Retina (tissue), 1 donor: ENCODE results near the gene LRMDA.
"Not testable (repeated sequence)": the region's sequence is repeated elsewhere in the genome, so short reads cannot be mapped to it uniquely, and the experiment has no call there.

Experiments used
- DNase-seq: peaks from one replicate; pipeline ENCODE4 v3.0.0-alpha.2; 2016

Gene LRMDA

DNA sequence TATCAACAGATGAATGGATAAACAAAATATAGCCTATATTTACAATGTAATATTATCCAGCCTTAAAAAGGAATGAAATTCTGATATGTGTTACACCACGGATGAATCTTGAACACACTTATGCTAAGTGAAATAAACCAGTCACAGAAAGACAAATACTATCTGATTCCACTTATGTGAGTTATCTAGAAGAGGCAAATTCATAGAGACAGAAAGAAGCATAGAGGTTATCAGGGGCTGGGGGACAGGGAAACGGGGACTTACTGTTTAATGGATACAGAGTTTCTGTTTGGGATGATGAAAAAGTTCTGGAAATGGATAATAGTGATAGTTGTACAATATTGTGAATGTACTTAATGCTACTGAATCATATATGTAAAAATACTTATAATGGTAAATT lies 329.9 kb downstream of the LRMDA start:
- DNase-seq: no peak

DNA sequence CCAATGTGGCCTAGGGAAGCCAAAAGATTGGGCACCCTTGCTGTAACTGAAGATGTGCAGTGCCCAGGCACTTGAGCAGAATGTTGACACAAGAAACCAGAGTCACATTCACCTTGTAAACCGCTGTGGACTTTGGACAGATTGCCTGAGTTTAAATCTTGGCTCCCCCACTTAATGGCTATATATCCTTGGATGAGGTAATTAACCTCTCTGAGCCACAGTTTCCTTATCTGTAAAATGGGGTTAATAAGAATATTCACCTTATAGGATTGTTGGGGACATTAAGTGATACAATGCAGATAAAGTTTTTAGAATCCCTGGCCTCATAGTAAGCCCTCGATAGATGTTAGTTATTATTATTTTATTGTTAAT lies 331.0 kb downstream of the LRMDA start:
- DNase-seq: no peak

DNA sequence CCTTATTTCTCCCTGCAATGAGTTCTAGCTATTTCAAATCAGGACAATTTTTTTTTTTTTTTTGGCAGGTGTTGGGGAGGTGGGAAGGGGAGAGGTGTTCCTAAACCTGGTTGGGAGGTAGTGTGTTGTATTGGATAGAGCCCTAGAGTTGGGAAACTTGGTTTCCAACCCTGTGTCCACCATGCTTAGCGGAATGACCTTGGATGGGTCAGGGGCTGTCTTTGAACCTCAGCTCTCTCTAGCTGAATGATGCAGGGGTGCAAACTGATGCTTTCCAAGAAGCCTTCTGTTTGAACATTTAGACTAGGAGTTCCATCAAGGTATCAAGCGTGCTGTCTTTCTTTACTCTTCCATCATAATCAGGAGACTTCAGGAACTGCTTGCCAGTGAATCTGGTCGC lies 332.2 kb downstream of the LRMDA start:
- DNase-seq: no peak

DNA sequence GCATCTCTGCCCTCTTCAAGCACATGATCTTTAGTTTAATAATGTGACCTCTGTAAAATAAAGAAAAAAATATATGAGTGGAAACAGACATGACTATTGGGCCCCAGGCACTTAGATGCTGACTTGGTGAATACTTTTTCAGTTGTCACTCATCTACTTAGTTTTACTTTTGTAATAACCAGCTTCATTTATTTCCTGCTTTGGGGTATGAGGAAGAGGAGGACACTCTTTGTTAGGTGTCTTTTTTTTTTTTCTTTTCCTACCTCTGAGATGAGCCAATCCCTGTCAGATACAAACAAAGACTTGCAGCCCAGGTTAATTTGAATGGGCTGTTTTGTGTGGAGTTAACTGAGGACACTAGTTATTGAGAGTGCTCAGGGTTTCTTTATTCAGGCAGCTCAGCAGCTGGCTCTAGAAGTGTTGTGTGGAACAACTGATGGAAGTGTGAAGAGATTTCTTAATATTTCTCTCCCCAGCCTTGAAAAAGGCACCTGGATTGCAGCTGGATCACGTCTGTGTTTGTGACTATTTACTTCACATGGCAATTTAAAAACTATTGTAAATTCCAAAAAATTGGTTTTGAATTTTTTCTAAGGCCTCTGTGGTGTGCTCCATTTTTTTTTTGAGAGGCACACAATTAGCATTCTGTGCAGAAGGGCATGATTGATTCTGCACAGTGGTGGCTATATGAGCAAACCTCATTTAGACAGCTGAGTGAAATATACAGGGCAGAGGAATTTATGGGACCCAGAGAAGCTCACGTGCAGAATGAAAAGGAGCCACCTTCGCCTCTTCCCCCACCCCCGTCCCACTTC lies 333.8 kb downstream of the LRMDA start:
- no peak for DNase-seq

DNA sequence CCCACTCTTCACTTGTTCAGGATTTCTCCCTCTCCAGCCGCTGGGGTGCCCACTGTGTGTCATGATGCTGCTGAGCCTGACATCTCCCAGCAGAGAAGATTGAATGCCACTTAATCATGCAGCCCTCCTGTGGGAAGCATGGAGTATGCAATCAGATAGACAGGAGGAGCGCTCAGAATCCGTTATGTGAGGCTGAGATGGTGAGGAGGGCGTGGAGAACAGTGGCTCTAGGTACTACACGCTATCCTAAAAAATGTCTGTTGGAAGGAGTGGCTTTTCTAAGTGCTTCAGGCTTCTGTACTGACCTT lies 334.3 kb downstream of the LRMDA start:
- DNase-seq: no peak

GRCh38 chr10:75766106-75766505 lies 334.7 kb downstream of the LRMDA start:
- no peak for DNase-seq

DNA sequence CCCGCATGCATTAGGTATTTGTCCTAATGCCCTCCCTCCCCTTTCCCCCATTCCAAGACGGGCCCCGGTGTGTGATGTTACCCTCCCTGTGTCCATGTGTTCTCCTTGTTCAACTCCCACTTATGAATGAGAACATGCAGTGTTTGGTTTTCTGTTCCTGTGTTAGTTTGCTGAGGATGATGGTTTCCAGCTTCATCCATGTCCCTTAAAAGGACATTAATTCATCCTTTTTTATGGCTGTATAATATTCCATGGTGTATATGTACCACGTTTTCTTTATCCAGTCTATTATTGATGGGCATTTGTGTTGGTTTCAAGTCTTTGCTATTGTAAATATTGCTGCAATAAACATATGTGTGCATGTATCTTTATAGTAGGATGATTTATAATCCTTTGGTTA lies 335.3 kb downstream of the LRMDA start:
- not testable (repeated sequence) for DNase-seq

GRCh38 chr10:75770626-75771081 lies 339.2 kb downstream of the LRMDA start:
- DNase-seq: peak; percentile 34

DNA sequence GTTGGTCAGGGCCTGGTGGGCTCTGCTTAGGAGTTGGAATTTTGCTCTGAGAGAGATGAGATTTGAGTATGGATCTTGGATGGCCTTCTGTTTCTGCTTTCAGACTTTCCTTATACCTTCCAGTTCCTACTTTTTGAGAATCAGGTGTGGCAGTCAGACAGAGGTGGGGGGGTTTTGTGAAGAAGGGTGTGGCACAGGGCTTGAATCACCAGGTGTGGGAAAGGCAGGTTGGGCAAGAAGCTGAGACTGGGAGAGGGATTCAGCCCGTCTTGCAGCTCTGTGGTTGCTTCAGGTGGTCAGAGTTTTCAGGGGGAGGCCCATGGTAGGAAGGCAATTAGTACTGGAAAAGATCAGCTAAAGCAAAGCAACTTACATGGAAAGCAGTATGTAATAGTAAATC lies 340.2 kb downstream of the LRMDA start:
- no peak for DNase-seq

DNA sequence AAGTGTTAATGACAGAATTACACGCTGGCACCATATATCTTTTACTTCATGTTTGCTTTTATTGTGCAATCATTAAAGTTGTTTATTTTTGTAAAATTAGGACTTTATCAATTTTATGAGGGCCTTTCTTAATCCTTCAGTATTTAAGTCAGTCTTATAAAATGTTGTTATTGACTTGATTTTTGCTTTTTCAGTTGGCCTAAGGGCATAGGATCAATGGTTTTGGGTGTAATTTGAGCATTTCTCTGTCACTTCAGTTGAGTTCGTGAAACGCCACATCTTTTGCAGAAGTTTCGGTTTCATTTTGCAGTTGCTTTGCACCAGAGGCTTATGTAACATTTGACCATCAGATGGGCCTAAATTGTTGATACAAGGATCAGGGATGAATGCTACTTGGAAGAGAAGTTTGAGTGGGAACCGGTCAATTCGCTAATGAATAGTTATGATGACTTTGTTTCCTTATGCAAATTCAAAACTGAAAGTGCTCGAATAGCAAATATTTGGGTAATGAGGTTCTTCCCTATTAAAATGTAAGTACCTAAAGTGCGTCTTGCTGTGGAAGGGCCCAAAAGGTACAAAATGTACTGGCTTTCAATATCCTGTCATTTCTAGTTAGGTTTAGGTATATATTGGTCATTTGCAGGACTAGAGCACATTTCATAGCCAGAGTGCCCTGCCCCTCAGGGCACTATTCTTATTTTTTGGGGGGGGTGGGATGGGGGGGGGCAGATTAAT lies 340.9 kb downstream of the LRMDA start:
- DNase-seq: no peak

DNA sequence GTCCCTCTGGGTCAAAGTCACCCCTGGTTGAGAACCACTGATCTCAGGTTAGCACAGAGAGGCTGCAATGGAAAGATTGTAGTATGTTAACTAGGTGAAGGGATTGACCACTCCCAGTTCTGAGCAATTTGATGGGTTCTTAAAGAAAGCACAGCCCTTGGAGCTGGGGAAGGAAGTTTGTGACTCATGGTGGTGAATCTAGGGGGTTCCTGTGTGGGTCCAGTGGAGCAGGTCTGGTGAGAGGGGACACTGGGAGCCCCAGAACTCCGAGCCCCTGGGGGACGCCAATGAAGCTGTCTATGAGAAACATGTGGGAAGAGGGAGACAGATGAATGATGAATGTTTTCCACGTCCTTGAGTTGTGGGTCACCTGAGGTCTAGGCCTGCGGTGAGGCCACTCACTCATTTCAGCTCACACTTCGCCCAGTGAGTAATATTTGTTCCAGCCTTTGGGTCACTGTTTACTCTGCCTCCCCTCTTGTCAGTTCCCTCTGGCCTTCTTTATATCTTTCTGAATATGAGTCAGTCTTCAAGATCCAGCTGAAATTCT lies 341.9 kb downstream of the LRMDA start:
- no peak for DNase-seq

- DNase-seq: no peak
Observed at GRCh38 chr10:75773813-75774782, 342.7 kb downstream of the LRMDA start.

GRCh38 chr10:75774783-75775490 lies 343.5 kb downstream of the LRMDA start:
- no peak for DNase-seq

GRCh38 chr10:75776738-75777504 lies 345.5 kb downstream of the LRMDA start:
- DNase-seq: no peak

DNA sequence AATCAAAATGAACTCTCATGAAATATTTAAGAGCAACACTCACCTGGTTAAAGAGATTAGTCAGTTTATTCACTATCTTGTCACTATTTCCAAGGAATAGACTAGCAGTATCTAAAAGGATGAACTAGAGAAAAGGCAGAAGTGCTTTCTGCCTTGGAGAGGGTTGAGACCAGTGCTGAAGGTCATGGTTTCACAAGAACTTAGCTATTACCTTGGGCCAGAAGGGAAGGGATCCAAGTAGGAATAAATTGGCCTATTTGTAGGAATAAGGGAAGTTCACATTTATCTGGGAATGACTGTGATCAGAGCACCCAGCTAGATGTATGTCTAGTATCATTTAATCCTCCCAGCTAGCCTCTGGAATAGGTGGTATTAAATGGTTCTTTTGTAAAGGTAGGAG lies 347.2 kb downstream of the LRMDA start:
- no peak for DNase-seq

GRCh38 chr10:75779276-75779675 lies 347.9 kb downstream of the LRMDA start:
- DNase-seq: no peak

DNA sequence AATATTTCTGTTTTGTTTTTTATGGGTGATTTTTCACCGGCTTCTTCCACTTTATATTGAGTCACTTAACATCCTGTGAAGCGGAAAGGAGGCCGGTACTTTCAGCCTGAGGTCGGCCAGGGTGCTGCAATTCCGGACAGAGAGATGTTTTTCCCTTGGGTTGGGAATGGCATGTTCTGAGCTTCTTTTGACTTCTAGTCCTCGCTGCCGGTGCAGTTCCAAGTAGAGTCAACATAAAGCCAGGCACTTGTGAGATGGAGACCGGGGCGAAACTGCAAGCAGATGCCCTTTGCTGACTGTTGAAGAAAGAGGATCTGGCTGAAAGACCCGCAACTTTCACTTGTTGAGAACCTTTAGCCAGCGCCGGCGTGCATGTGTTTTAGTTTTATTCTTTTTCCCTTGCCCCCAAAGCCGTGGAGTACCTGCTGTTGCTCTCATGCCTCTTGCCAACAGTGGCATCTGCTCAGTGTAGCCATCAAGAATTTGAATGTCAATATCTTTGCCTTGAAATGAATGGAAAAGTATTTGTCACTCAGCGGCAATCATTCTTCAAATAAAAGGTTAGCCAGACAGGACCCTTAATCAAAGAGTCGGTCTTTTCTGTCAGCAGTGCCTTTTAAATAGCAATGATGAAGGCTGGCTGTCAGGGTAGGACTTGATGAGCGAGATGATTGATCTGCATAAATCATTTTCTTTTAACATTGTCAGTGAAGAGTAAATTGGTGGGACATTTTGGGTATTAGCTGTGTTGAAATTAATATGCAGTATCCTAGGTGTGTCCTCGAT lies 351.2 kb downstream of the LRMDA start:
- DNase-seq: no peak

GRCh38 chr10:75788394-75789205 lies 357.2 kb downstream of the LRMDA start:
- DNase-seq: no peak

DNA sequence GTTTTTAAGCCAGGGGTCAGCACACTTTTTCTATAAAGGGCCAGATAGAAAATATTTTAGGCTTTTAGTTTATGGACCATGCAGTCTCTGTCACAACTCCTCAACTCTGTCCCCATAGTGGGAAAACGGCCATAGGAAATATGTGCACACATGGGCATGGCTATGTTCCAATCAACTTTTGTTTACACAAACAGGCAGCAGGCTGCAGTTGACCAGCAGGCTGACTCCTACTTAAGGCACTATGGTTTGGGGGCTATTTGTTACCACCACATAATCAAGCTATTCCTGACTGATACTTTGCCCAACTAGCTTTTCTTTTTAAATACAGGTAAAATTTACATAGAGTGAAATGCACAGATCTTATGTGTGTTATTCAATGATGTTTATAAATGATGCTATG lies 362.4 kb downstream of the LRMDA start:
- no peak for DNase-seq

GRCh38 chr10:75801121-75801520 lies 369.7 kb downstream of the LRMDA start:
- DNase-seq: no peak
